ENCODE measurements around the gene POLR3F. TPM values are rescaled to one million over a fixed set of nuclear protein-coding genes. Genes with fewer than 3 reads are reported as not detected.

Gene POLR3F
- total and polyA plus RNA-seq, 4 donors: 2.5 to 9.8 (median 3.2) TPM

DNA sequence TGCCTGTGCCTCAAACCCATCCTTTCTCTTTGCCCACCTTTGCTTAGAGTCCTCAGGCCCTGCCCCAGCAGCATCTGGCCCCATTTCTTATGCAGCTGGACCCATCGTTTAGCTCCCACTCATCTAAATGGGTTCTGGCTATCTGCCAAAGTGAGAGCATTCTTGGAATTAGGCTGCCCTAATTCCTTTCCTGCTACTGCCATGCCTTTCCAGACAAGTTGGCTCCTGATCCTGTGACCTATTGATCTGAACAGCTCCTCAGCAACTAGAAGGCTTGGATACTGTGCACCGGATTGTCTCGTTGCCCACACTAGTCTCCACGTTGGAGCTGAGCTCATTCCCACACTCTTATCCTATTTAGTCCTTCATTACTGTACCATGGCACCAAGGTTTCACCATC, 23.3 kb upstream of the POLR3F start (continued):
- TF ChIP-seq, protein P1, sequence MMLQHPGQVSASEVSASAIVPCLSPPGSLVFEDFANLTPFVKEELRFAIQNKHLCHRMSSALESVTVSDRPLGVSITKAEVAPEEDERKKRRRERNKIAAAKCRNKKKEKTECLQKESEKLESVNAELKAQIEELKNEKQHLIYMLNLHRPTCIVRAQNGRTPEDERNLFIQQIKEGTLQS (IDR thresholded peaks at IDR 0.05): no peak
- TF ChIP-seq HNF4A (conservative IDR thresholded peaks at IDR 0.05): no peak
- no peak for TF ChIP-seq HNF4G (IDR thresholded peaks at IDR 0.05)
- TF ChIP-seq, protein P2, sequence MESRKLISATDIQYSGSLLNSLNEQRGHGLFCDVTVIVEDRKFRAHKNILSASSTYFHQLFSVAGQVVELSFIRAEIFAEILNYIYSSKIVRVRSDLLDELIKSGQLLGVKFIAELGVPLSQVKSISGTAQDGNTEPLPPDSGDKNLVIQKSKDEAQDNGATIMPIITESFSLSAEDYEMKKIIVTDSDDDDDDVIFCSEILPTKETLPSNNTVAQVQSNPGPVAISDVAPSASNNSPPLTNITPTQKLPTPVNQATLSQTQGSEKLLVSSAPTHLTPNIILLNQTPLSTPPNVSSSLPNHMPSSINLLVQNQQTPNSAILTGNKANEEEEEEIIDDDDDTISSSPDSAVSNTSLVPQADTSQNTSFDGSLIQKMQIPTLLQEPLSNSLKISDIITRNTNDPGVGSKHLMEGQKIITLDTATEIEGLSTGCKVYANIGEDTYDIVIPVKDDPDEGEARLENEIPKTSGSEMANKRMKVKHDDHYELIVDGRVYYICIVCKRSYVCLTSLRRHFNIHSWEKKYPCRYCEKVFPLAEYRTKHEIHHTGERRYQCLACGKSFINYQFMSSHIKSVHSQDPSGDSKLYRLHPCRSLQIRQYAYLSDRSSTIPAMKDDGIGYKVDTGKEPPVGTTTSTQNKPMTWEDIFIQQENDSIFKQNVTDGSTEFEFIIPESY (IDR thresholded peaks at IDR 0.05): no peak

DNA sequence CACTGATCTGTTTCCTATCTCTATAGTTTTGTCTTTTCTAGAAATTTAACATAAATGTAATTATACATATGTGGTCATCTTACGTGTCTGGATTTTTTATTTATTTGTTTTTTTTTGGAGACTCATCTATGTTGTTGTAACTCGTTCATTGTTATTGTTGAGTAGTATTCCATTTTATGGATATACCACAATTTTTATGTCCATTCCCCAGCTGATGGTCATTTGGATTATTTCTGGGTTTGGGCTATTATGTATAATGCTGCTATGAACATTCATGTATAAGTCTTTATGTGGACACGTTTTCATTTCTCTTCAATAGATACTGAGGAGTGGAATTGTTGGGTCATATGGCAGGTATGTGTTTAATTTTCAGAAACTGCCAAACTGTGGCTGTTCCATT, 10.6 kb upstream of the POLR3F start:
- no peak for TF ChIP-seq RXRA (IDR thresholded peaks at IDR 0.05)
- TF ChIP-seq TAF1 (conservative IDR thresholded peaks at IDR 0.05): no peak
- TF ChIP-seq FOXA1 (IDR thresholded peaks at IDR 0.05): no peak
- no peak for TF ChIP-seq YY1 (IDR thresholded peaks at IDR 0.05)
- no peak for TF ChIP-seq NR2F2 (IDR thresholded peaks at IDR 0.05)
- TF ChIP-seq, protein P3, sequence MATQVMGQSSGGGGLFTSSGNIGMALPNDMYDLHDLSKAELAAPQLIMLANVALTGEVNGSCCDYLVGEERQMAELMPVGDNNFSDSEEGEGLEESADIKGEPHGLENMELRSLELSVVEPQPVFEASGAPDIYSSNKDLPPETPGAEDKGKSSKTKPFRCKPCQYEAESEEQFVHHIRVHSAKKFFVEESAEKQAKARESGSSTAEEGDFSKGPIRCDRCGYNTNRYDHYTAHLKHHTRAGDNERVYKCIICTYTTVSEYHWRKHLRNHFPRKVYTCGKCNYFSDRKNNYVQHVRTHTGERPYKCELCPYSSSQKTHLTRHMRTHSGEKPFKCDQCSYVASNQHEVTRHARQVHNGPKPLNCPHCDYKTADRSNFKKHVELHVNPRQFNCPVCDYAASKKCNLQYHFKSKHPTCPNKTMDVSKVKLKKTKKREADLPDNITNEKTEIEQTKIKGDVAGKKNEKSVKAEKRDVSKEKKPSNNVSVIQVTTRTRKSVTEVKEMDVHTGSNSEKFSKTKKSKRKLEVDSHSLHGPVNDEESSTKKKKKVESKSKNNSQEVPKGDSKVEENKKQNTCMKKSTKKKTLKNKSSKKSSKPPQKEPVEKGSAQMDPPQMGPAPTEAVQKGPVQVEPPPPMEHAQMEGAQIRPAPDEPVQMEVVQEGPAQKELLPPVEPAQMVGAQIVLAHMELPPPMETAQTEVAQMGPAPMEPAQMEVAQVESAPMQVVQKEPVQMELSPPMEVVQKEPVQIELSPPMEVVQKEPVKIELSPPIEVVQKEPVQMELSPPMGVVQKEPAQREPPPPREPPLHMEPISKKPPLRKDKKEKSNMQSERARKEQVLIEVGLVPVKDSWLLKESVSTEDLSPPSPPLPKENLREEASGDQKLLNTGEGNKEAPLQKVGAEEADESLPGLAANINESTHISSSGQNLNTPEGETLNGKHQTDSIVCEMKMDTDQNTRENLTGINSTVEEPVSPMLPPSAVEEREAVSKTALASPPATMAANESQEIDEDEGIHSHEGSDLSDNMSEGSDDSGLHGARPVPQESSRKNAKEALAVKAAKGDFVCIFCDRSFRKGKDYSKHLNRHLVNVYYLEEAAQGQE (IDR thresholded peaks at IDR 0.05): no peak
- no peak for TF ChIP-seq EGR1 (IDR thresholded peaks at IDR 0.05; ENCODE audit: low read depth in 2 of 2)
- TF ChIP-seq HNF4A (conservative IDR thresholded peaks at IDR 0.05): no peak
- no peak for TF ChIP-seq JUND (IDR thresholded peaks at IDR 0.05)
- TF ChIP-seq, protein P4, sequence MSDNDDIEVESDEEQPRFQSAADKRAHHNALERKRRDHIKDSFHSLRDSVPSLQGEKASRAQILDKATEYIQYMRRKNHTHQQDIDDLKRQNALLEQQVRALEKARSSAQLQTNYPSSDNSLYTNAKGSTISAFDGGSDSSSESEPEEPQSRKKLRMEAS (IDR thresholded peaks at IDR 0.05): no peak
- no peak for TF ChIP-seq HNF4G (IDR thresholded peaks at IDR 0.05)
- Histone ChIP-seq H3K9ac (ENCODE audit: low read depth in 1 of 2, low read length in 2 of 2) (no peak overlapping the region), H3K36me3 (ENCODE audit: control insufficient read depth in 4 of 4, insufficient read depth in 3 of 4, low read depth in 1 of 4, low read length in 3 of 4) (peaks cover 0 to 3% (median 0%) of the 10 kb centered on the region in 4 donors), H3K27ac (ENCODE audit: low read depth in 1 of 2, low read length in 2 of 2) (no peak overlapping the region), H3K4me1 (ENCODE audit: control insufficient read depth in 4 of 4, insufficient read depth in 4 of 4, low read length in 3 of 4) (no peaks in the 10 kb centered on the region), H3K27me3 (ENCODE audit: control insufficient read depth in 4 of 4, insufficient read depth in 4 of 4, low read length in 3 of 4) (no peaks in the 10 kb centered on the region), H3K9me3 (ENCODE audit: control insufficient read depth in 4 of 4, low read length in 3 of 4) (peaks cover 0 to 7% (median 1%) of the 10 kb centered on the region in 4 donors), H3K4me3 (ENCODE audit: low read depth in 1 of 3, low read length in 3 of 3) (no peak overlapping the region)
- 86% methylated on average over 3 of the region's 3 CpGs for WGBS
- DNase-seq (ENCODE audit: low spot score): no peak

DNA sequence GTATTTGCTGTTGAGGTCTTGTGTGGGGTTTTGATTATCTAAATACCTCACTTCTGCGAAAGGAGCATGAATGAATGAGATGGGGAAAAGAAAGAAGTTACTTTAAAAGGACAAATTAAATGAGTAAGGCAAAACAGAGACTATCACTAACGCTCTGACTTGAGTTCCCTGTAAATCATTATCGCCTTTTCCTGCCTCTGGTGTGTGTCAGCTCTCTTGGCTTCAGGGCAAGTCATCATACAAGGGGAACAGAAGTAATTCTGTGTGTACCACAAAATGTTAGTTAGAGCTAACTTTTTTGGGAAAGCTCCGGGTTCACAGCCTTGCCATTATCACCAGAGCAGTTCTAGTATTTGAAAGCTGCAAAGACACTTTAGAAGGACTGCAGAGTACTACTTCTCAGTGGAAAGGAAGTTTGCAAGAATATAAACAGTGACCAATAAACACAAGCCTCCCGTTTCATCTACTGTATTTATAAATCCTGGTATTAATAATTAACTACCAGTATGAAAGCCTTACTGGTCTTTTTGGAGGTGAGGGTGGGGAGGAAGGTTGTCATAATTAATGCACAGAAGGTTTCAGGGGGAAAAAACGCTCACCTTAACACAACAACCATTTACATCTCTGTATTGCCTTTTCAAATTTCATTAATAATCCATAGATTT, 1.5 kb upstream of the POLR3F start:
- DNase-seq (ENCODE audit: low spot score): no peak
- Histone ChIP-seq H3K4me3 (ENCODE audit: low read depth in 1 of 3, low read length in 3 of 3) (no peak overlapping the region), H3K36me3 (ENCODE audit: control insufficient read depth in 4 of 4, insufficient read depth in 3 of 4, low read depth in 1 of 4, low read length in 3 of 4) (peaks cover 0 to 5% (median 2%) of the 10 kb centered on the region in 4 donors), H3K27ac (ENCODE audit: low read depth in 1 of 2, low read length in 2 of 2) (no peak overlapping the region), H3K9ac (ENCODE audit: low read depth in 1 of 2, low read length in 2 of 2) (no peak overlapping the region), H3K27me3 (ENCODE audit: control insufficient read depth in 4 of 4, insufficient read depth in 4 of 4, low read length in 3 of 4) (no peaks in the 10 kb centered on the region), H3K9me3 (ENCODE audit: control insufficient read depth in 4 of 4, low read length in 3 of 4) (no peaks in the 10 kb centered on the region), H3K4me1 (ENCODE audit: control insufficient read depth in 4 of 4, insufficient read depth in 4 of 4, low read length in 3 of 4) (peaks cover 3 to 26% (median 20%) of the 10 kb centered on the region in 4 donors)
- TF ChIP-seq NR2F2 (IDR thresholded peaks at IDR 0.05) (no peak), FOXA1 (IDR thresholded peaks at IDR 0.05) (no peak), SP1 (IDR thresholded peaks at IDR 0.05) (no peak), HNF4A (conservative IDR thresholded peaks at IDR 0.05) (no peak), HNF4G (IDR thresholded peaks at IDR 0.05) (no peak)
- TF ChIP-seq, protein P4 (IDR thresholded peaks at IDR 0.05): no peak
- 57% methylated on average over 6 of the region's 6 CpGs for WGBS

Measured in liver (tissue), 9 donors.